WERI-Rb-1 (cell line): ENCODE measurements around the gene CCR6.

Source experiments
- DNase-seq: peaks from one replicate; pipeline ENCODE4 v3.0.0-alpha.2; 2020
- H3K27ac ChIP-seq: fragments of 250-450 bp; sonication (Bioruptor Pico); 2 replicates; pipeline ENCODE4 v1.5.1; 2020; ENCODE audit warnings: mild to moderate bottlenecking, moderate library complexity
- H3K27me3 ChIP-seq: fragments of 250-450 bp; sonication (Bioruptor Pico); 2 replicates; pipeline ENCODE4 v1.5.1; 2021; ENCODE audit warnings: mild to moderate bottlenecking, low read depth, moderate library complexity; ENCODE audit not compliant: insufficient read depth, severe bottlenecking
- H3K36me3 ChIP-seq: fragments of 250-450 bp; sonication (Bioruptor Pico); 2 replicates; pipeline ENCODE4 v1.5.1; 2020; ENCODE audit warnings: mild to moderate bottlenecking, moderate library complexity
- H3K4me3 ChIP-seq: 2 replicates; pipeline ENCODE4 v1.5.1; 2011; ENCODE audit warnings: low read depth, mild to moderate bottlenecking, control low read depth, low read length
- H3K9me3 ChIP-seq: fragments of 250-450 bp; sonication (Bioruptor Pico); 2 replicates; pipeline ENCODE4 v1.5.1; 2021; ENCODE audit warnings: mild to moderate bottlenecking, moderate library complexity; ENCODE audit not compliant: severe bottlenecking
- CTCF ChIP-seq: IDR thresholded peaks from 2 replicates; pipeline ENCODE4 v1.5.1; 2011; ENCODE audit warnings: low read depth, mild to moderate bottlenecking, control low read depth, inconsistent platforms, low read length

Gene CCR6

GRCh38 chr6:167118839-167119238 is 4.1 kb upstream of the CCR6 start:
- Histone ChIP-seq H3K4me3 (no peak overlapping the region), H3K27ac (no peak overlapping the region), H3K9me3 (no peaks in the 10 kb centered on the region), H3K27me3 (no peaks in the 10 kb centered on the region), H3K36me3 (no peaks in the 10 kb centered on the region)
- TF ChIP-seq CTCF: no peak
- DNase-seq: no peak

- no peaks in the 10 kb centered on the region for H3K27me3 ChIP-seq
- no peak overlapping the region for H3K4me3 ChIP-seq
- DNase-seq: no peak
- H3K9me3 ChIP-seq: no peaks in the 10 kb centered on the region
- H3K36me3 ChIP-seq: no peaks in the 10 kb centered on the region
- no peak overlapping the region for H3K27ac ChIP-seq
- TF ChIP-seq CTCF: no peak
Observed at GRCh38 chr6:167119670-167120582, 3.0 kb upstream of the CCR6 start.

DNA sequence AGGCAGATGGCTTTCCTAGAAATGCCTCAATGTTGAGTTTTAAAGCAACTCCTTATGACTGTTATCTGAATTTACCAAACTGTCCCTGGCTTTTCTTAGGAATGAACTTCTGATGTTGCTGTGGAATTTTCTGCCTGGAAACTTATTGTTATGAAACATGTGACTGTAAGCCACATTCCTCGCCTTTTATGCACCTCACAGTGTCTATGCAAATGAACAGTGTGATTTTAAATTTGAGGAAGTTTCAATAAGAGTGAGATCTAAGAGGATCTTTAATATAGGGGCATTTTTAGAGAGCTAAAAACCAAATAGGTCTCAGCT is 2.4 kb upstream of the CCR6 start:
- no peak for DNase-seq
- Histone ChIP-seq H3K27me3 (no peaks in the 10 kb centered on the region), H3K36me3 (no peaks in the 10 kb centered on the region), H3K4me3 (no peak overlapping the region), H3K9me3 (no peaks in the 10 kb centered on the region), H3K27ac (no peak overlapping the region)
- TF ChIP-seq CTCF: no peak

DNA sequence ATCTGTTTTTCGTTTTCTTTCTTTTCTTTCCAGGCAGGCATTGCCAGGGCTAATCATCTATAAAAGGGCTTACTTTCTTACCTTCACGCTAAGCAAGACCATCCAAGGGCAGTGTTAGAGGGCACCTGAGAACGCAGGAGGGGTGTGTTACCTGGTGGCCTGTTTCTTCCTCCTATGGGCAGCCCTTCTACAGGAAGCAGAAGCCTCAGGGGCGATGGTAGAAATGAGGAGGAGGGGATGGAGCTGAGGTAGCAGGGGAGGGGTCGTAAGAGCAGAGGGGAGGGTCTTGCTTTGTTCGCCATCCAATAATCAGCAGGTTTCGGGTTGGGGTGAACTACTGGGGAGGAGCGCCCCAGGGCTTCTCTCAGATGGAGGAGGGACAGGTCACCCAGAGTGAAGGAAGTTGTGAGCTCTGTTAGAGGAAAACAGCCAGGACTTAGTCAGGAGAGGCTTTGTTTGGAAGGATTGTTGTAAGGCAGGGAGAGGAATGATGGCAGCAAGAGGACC is 1.5 kb upstream of the CCR6 start:
- Histone ChIP-seq H3K27me3 (no peaks in the 10 kb centered on the region), H3K36me3 (no peaks in the 10 kb centered on the region), H3K9me3 (no peaks in the 10 kb centered on the region), H3K27ac (no peak overlapping the region), H3K4me3 (no peak overlapping the region)
- TF ChIP-seq CTCF: no peak
- DNase-seq: no peak

DNA sequence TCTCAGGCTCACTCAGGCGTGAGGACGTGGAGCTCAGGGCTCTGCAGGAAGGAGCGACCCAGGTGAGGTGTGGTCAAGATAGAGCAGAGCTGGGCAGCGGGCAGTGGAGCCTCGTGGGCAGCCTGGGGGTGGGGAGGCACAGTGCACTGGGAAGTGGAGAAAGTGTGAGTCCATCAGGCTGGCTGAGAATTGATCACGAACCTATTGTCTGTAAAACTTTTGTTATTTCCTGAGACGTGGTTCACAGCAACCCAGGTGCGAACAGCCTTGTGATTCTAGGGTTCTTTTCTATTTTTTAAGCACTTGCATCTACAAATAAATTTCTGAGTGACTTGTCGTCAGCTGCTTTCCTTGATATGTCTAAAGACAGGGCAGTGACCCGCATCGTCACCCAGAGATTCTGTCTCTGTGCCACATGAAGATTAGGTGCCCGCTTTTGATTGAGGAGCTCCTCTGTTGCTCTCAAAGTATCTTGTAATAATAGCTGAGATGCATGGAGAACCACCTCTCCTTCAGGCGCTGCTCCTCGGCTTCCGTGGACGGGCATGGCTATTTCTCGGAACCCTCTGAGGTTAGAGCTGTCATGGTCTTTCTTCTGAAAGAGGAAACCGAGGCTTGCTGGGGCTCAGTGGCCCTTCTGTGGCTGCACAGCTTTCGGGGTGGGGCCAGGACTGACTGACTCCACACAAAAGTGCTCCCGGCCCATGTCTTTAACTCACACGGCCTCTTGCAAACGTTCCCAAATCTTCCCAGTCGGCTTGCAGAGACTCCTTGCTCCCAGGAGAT is 662 bp upstream of the CCR6 start:
- Histone ChIP-seq H3K9me3 (no peaks in the 10 kb centered on the region), H3K36me3 (no peaks in the 10 kb centered on the region), H3K4me3 (no peak overlapping the region), H3K27me3 (no peaks in the 10 kb centered on the region), H3K27ac (no peak overlapping the region)
- TF ChIP-seq CTCF: no peak
- DNase-seq: no peak
